ENCODE results near the gene L1TD1.
"Not testable (repeated sequence)": the region's sequence is repeated elsewhere in the genome, so short reads cannot be mapped to it uniquely, and the experiment has no call there.

The L1TD1 gene, protein sequence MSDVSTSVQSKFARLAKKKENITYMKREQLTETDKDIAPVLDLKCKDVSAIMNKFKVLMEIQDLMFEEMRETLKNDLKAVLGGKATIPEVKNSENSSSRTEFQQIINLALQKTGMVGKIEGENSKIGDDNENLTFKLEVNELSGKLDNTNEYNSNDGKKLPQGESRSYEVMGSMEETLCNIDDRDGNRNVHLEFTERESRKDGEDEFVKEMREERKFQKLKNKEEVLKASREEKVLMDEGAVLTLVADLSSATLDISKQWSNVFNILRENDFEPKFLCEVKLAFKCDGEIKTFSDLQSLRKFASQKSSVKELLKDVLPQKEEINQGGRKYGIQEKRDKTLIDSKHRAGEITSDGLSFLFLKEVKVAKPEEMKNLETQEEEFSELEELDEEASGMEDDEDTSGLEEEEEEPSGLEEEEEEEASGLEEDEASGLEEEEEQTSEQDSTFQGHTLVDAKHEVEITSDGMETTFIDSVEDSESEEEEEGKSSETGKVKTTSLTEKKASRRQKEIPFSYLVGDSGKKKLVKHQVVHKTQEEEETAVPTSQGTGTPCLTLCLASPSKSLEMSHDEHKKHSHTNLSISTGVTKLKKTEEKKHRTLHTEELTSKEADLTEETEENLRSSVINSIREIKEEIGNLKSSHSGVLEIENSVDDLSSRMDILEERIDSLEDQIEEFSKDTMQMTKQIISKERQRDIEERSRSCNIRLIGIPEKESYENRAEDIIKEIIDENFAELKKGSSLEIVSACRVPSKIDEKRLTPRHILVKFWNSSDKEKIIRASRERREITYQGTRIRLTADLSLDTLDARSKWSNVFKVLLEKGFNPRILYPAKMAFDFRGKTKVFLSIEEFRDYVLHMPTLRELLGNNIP

DNA sequence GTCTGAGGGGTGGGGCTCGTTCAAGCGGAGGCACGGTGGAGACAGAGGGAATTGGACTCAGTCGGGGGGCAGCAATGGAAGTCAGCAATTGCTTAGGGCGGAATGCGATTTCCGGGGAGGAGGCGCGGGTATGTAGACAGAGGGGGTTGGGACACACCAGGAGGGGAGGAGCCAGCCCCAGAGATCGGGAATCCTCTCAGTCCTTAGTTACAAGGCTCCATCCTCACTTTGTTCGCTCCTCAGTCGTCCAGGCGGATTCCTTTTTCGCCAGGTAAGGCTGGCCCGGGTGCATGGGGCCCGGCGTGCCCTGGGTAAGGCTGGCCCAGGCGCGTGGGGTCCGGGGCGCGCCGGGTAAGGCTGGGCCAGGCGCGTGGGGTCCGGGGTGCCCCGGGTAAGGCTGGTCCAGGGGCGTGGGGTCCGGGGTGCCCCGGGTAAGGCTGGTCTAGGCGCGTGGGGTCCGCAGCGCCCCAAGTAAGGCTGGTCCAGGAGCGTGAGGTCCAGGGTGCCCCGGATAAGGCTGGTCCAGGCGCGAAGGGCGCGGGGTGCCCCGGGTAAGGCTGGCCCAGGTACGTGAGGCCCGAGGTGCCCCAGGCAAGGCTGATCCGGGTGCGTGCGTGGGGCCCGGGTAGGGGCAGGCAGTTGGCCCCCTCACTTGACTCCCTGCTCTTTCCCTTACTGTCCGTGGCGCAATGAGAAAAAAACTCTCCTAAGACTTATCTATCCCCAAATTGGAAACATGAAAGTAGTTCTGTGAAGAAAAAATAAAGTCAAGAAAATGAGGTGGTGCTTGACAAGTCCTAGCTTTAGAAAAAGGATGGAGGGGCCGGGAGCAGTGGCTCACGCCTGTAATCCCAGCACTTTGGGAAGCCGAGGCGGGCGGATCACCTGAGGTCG, at the start of gene L1TD1:
L1TD1 (plus strand) TSS at position 199 of the 894 bp plus-strand sequence. CDS start 11,780 bp downstream, outside the sequence.
- Histone ChIP-seq H3K4me3 (ENCODE audit: low read depth in 1 of 2, low read length in 2 of 2) (peak within 1 kb of the TSS in 1 of 2 donors; percentile 8), H3K36me3 (ENCODE audit: control insufficient read depth in 1 of 2, insufficient read depth in 2 of 2, low read length in 2 of 2) (no peaks in the 10 kb centered on the region), H3K27me3 (ENCODE audit: low read depth, low read length) (no peaks in the 10 kb centered on the region), H3K27ac (ENCODE audit: low read length) (no peak within 1 kb of the TSS), H3K4me1 (ENCODE audit: control insufficient read depth in 1 of 2, insufficient read depth in 2 of 2, low read length in 2 of 2) (peaks cover 0 to 4% of the 10 kb centered on the region in 2 donors), H3K9me3 (ENCODE audit: control insufficient read depth in 1 of 2, low read length in 2 of 2) (no peaks in the 10 kb centered on the region)

DNA sequence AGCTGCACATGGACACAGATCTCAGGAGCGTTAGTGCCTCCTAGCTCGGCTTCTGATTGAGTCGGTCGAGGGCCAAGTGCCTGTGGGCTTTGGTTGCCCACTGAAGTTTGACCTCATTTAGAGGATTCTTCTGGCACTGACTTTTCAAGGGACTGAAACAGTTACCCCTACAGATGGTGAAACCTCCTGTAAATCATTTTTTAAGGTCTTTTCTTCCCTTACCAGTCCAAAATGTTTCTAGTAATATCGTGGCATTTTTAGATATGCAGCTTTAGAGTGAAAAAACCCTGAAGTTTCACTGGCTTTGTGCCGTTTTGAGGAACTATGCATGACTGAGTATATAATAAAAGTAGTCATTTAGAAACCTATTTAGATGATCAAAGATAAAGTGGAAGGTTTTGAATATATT, 34.7 kb upstream of the L1TD1 start:
- no peak overlapping the region for H3K4me3 ChIP-seq (ENCODE audit: low read depth in 1 of 2, low read length in 2 of 2)
- no peaks in the 10 kb centered on the region for H3K9me3 ChIP-seq (ENCODE audit: control insufficient read depth in 1 of 2, low read length in 2 of 2)
- H3K36me3 ChIP-seq (ENCODE audit: control insufficient read depth in 1 of 2, insufficient read depth in 2 of 2, low read length in 2 of 2) = no peaks in the 10 kb centered on the region
- H3K27me3 ChIP-seq (ENCODE audit: low read depth, low read length) = no peaks in the 10 kb centered on the region
- H3K27ac ChIP-seq (ENCODE audit: low read length) = no peak overlapping the region
- no peaks in the 10 kb centered on the region for H3K4me1 ChIP-seq (ENCODE audit: control insufficient read depth in 1 of 2, insufficient read depth in 2 of 2, low read length in 2 of 2)

DNA sequence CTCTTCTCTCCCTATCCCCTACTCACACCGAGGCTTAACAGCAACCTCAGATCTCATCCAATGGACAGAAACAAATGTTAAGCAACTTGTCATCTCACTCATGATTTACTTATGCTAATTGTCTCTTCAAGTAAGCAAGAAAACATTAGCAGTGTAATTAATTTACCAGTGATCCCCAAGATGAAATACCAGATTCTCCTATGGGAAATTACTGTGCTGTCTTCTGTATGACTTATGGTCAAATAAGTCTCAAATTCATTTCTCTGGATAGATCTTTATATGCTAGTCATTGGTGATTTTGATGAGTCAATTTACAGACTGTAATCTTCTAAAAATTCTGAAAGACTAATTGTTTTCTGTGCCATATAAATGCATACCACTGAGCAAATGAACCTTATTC, 32.9 kb upstream of the L1TD1 start:
- no peaks in the 10 kb centered on the region for H3K9me3 ChIP-seq (ENCODE audit: control insufficient read depth in 1 of 2, low read length in 2 of 2)
- no peaks in the 10 kb centered on the region for H3K36me3 ChIP-seq (ENCODE audit: control insufficient read depth in 1 of 2, insufficient read depth in 2 of 2, low read length in 2 of 2)
- H3K27ac ChIP-seq (ENCODE audit: low read length) = no peak overlapping the region
- H3K4me1 ChIP-seq (ENCODE audit: control insufficient read depth in 1 of 2, insufficient read depth in 2 of 2, low read length in 2 of 2) = no peaks in the 10 kb centered on the region
- H3K4me3 ChIP-seq (ENCODE audit: low read depth in 1 of 2, low read length in 2 of 2) = no peak overlapping the region
- H3K27me3 ChIP-seq (ENCODE audit: low read depth, low read length) = no peaks in the 10 kb centered on the region

DNA sequence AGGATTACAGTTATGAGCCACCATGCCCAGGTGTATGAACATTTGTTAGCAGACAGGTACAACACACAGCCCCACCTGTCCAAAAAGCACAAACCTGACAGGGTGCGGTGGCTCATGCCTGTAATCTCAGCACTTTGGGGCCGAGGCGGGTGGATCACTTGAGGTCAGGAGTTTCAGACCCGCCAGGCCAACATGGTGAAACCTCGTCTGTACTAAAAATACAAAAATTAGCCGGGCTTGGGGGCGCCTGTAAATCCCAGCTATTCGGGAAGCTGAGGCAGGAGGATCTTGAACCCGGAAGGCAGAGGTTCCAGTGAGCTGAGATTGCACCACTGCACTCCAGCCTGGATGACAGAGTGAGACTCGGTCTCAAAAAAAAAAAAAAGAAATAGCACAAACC, 24.3 kb upstream of the L1TD1 start:
- H3K27ac ChIP-seq (ENCODE audit: low read length); H3K4me3 ChIP-seq (ENCODE audit: low read depth in 1 of 2, low read length in 2 of 2); H3K36me3 ChIP-seq (ENCODE audit: control insufficient read depth in 1 of 2, insufficient read depth in 2 of 2, low read length in 2 of 2); H3K4me1 ChIP-seq (ENCODE audit: control insufficient read depth in 1 of 2, insufficient read depth in 2 of 2, low read length in 2 of 2); H3K9me3 ChIP-seq (ENCODE audit: control insufficient read depth in 1 of 2, low read length in 2 of 2); H3K27me3 ChIP-seq (ENCODE audit: low read depth, low read length): not testable (repeated sequence)

DNA sequence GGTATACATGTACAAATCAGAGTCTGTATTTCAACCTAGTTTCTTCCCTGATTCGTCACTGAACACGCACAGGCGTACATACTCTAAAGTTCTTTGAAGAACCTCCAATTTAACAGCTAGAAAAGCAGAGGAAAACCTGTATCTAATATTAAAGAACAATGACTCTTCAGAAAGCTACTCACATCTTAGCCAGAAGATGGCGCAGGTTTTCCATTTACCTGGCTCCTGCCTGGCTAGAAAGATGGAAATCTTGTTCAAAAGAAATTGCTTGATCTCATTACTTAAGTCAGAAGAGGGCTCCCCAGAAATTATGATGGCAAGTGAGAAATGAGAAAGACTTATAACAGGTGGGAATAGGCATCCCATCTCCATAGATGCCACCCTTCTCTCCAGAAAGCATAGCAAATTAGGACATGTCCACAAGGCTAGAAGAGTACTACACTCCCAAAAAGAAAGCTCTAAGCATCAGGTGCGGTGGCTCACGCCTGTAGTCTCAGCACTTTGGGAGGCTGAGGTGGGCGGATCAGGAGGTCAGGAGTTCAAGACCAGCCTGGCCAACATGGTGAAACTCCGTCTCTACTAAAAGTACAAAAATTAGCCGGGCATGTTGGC, 19.0 kb upstream of the L1TD1 start:
- no peaks in the 10 kb centered on the region for H3K36me3 ChIP-seq (ENCODE audit: control insufficient read depth in 1 of 2, insufficient read depth in 2 of 2, low read length in 2 of 2)
- H3K9me3 ChIP-seq (ENCODE audit: control insufficient read depth in 1 of 2, low read length in 2 of 2) = no peaks in the 10 kb centered on the region
- H3K4me1 ChIP-seq (ENCODE audit: control insufficient read depth in 1 of 2, insufficient read depth in 2 of 2, low read length in 2 of 2) = no peaks in the 10 kb centered on the region
- no peak overlapping the region for H3K4me3 ChIP-seq (ENCODE audit: low read depth in 1 of 2, low read length in 2 of 2)
- H3K27me3 ChIP-seq (ENCODE audit: low read depth, low read length) = no peaks in the 10 kb centered on the region
- H3K27ac ChIP-seq (ENCODE audit: low read length) = no peak overlapping the region

DNA sequence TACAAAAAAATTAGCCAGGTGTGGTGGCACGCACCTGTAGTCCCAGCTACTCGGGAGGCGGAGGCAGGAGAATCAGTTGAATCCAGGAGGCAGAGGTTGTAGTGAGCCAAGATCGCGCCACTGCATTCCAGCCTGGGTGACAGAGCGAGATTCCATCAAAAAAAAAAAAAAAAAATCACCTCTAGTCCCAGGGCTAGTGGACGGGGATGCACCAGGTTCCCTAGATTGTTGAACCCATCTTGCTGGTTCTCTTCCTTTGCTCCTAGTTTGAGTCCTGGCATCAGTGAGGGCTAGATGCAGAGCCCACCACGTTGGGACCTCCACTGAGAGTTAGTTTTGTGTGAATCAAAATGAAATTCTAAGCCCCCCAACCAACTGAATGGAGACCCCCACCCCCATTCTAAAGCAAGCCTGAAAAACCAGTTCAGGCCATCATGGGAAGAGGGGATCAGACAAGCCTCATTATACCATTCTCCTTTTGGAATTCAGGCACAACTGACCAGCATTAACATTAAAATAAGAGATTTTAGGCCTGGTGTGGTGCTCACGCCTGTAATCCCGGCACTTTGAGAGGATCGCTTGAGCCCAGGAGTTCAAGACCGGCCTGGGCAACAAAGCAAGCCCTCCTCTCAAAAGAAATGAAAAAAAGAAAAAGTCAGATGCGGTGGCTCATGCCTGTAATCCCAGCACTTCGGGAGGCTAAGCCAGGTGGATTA, 17.9 kb upstream of the L1TD1 start:
- H3K27ac ChIP-seq (ENCODE audit: low read length) = no peak overlapping the region
- no peak overlapping the region for H3K4me3 ChIP-seq (ENCODE audit: low read depth in 1 of 2, low read length in 2 of 2)
- H3K27me3 ChIP-seq (ENCODE audit: low read depth, low read length) = no peaks in the 10 kb centered on the region
- H3K36me3 ChIP-seq (ENCODE audit: control insufficient read depth in 1 of 2, insufficient read depth in 2 of 2, low read length in 2 of 2) = no peaks in the 10 kb centered on the region
- H3K9me3 ChIP-seq (ENCODE audit: control insufficient read depth in 1 of 2, low read length in 2 of 2) = no peaks in the 10 kb centered on the region
- H3K4me1 ChIP-seq (ENCODE audit: control insufficient read depth in 1 of 2, insufficient read depth in 2 of 2, low read length in 2 of 2) = no peaks in the 10 kb centered on the region

DNA sequence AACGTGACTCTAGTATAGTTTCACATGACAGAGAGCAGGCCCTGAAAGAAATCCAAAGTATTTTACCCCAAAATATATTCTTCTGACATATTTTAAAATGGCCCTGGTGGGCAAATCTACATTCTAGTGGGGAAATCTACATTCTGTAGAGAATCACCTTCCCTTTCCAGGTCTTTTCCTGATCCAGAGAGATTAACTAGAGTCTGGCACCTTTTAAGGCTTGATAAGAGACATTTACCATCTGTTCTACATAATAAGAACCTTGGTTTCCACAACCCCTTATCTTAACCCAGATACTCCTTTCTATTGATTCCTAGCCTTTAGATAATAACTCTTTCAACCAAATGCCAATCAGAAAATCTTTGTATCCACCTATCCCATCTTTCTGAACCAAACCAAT, 17.0 kb upstream of the L1TD1 start:
- no peak overlapping the region for H3K27ac ChIP-seq (ENCODE audit: low read length)
- H3K27me3 ChIP-seq (ENCODE audit: low read depth, low read length) = no peaks in the 10 kb centered on the region
- no peaks in the 10 kb centered on the region for H3K9me3 ChIP-seq (ENCODE audit: control insufficient read depth in 1 of 2, low read length in 2 of 2)
- no peaks in the 10 kb centered on the region for H3K4me1 ChIP-seq (ENCODE audit: control insufficient read depth in 1 of 2, insufficient read depth in 2 of 2, low read length in 2 of 2)
- no peak overlapping the region for H3K4me3 ChIP-seq (ENCODE audit: low read depth in 1 of 2, low read length in 2 of 2)
- no peaks in the 10 kb centered on the region for H3K36me3 ChIP-seq (ENCODE audit: control insufficient read depth in 1 of 2, insufficient read depth in 2 of 2, low read length in 2 of 2)

DNA sequence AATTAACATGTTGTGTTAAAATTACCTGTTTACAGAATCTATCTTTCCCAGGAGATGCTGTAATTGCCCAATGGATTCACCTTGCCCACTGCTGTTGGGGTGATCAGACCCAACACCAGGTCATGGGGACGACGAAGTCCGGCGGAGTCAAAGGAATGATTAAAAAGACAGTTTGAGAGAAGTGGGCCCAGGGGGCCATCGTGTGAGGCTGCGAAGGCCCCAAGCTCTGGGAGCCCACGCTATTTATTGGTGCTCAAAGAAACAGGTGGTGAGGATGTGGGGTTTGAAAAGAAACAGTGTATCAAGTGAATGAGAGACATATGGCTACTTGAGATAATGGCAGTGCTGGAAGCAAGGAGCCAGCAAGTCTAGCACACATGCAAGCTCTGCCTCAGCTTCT, 16.3 kb upstream of the L1TD1 start:
- Histone ChIP-seq H3K9me3 (ENCODE audit: control insufficient read depth in 1 of 2, low read length in 2 of 2) (no peaks in the 10 kb centered on the region), H3K4me1 (ENCODE audit: control insufficient read depth in 1 of 2, insufficient read depth in 2 of 2, low read length in 2 of 2) (no peaks in the 10 kb centered on the region), H3K4me3 (ENCODE audit: low read depth in 1 of 2, low read length in 2 of 2) (no peak overlapping the region), H3K27me3 (ENCODE audit: low read depth, low read length) (no peaks in the 10 kb centered on the region), H3K27ac (ENCODE audit: low read length) (no peak overlapping the region), H3K36me3 (ENCODE audit: control insufficient read depth in 1 of 2, insufficient read depth in 2 of 2, low read length in 2 of 2) (no peaks in the 10 kb centered on the region)

DNA sequence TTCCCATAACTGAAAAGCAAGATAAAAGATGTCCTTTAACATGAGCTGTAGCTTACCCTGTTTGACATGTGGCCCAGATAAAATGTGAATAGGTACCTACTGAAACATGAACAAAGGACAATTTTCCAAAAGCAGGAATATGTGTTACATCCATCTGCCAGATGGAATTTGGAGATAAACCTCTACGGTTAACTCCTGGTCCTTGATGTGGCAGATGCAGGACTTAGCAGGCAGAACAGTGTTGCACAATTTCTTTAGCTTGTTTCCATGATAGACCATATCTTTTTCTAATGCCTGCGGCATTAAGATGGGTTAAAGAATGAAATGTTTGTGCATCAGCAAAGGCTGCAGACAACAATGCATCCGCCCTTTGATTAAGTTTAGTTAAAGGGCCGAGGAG, 14.6 kb upstream of the L1TD1 start:
- not testable (repeated sequence) for H3K4me3 ChIP-seq (ENCODE audit: low read depth in 1 of 2, low read length in 2 of 2); H3K36me3 ChIP-seq (ENCODE audit: control insufficient read depth in 1 of 2, insufficient read depth in 2 of 2, low read length in 2 of 2); H3K27me3 ChIP-seq (ENCODE audit: low read depth, low read length); H3K9me3 ChIP-seq (ENCODE audit: control insufficient read depth in 1 of 2, low read length in 2 of 2); H3K4me1 ChIP-seq (ENCODE audit: control insufficient read depth in 1 of 2, insufficient read depth in 2 of 2, low read length in 2 of 2); H3K27ac ChIP-seq (ENCODE audit: low read length)

DNA sequence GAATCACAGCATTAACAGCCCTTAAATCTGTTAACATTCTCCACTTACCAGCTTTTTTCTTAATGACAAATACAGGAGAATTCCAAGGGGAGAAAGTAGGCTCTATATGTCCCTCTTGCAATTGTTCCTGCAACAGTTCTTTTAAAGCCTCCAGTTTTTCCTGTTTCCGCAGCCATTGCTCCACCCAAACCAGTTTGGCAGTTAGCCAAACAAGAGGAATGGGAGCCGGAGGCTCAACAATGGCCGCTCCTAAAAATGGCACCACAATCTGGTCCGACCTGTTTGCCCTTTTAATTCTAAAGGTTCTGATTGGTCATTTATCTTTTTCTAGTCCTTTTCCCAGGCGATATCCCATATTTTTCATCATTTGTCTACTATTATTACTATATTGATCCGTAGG, 14.0 kb upstream of the L1TD1 start:
- no peaks in the 10 kb centered on the region for H3K9me3 ChIP-seq (ENCODE audit: control insufficient read depth in 1 of 2, low read length in 2 of 2)
- H3K27me3 ChIP-seq (ENCODE audit: low read depth, low read length) = no peaks in the 10 kb centered on the region
- H3K4me1 ChIP-seq (ENCODE audit: control insufficient read depth in 1 of 2, insufficient read depth in 2 of 2, low read length in 2 of 2) = no peaks in the 10 kb centered on the region

More for the DNA sequence above, 14.0 kb upstream of the L1TD1 start:
- Histone ChIP-seq H3K27ac (ENCODE audit: low read length) (no peak overlapping the region), H3K36me3 (ENCODE audit: control insufficient read depth in 1 of 2, insufficient read depth in 2 of 2, low read length in 2 of 2) (no peaks in the 10 kb centered on the region), H3K4me3 (ENCODE audit: low read depth in 1 of 2, low read length in 2 of 2) (no peak overlapping the region)

Data from muscle layer of duodenum (tissue), 2 donors.